ENCODE results near the gene TFDP1.

GRCh38 chr13:113602291-113602988 lies 17.9 kb downstream of the TFDP1 start:
- TF ChIP-seq POLR2A (IDR thresholded peaks at IDR 0.05) (no peak), POLR2AphosphoS5 (IDR thresholded peaks at IDR 0.05) (no peak), EP300 (IDR thresholded peaks at IDR 0.05) (no peak), CTCF (IDR thresholded peaks at IDR 0.05) (no peak)
